ENCODE measurements around the gene VARS2.

DNA sequence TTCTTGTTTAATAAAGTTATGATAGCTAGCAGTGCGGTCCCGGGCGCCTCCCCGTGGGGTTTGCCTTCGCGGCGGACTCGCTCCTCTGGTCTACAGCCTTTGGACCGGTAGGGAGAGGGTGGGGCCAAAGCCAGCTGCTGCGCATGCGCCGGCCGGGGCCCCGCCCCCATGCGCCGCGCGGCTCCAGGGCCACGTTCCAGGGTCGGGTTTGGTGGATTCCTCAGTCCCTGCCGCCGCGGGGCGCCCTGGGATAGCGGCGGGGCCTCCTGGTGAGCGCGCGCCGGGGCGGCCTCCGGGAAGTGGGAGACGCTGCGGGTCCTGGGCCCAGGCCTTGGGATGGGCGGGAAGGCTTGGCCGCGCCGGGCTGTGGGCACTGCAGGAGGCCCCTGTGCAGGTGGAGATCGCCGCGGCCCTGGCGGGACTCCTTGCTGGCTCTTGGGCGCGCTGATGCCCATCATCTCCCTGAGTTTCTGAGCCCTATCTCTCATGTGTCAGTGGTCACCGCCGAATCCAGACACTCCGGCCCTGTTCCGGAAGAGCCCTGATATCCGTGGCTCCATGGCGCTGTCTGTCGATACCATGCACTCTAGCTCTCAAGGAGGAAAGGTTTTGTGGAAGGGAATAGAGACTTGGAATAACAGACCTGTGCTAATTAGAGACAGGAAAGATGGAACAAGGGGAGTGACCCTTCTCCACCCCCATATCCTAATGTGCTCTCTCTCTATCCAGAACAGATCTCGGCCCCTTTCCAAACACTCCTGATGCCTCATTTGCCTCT lies at the start of gene VARS2:
- TF ChIP-seq FOXM1 (IDR thresholded peaks at IDR 0.05; ENCODE audit: low read depth): no peak
- TF ChIP-seq, protein P1, sequence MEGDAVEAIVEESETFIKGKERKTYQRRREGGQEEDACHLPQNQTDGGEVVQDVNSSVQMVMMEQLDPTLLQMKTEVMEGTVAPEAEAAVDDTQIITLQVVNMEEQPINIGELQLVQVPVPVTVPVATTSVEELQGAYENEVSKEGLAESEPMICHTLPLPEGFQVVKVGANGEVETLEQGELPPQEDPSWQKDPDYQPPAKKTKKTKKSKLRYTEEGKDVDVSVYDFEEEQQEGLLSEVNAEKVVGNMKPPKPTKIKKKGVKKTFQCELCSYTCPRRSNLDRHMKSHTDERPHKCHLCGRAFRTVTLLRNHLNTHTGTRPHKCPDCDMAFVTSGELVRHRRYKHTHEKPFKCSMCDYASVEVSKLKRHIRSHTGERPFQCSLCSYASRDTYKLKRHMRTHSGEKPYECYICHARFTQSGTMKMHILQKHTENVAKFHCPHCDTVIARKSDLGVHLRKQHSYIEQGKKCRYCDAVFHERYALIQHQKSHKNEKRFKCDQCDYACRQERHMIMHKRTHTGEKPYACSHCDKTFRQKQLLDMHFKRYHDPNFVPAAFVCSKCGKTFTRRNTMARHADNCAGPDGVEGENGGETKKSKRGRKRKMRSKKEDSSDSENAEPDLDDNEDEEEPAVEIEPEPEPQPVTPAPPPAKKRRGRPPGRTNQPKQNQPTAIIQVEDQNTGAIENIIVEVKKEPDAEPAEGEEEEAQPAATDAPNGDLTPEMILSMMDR (IDR thresholded peaks at IDR 0.05): peak; percentile 36; the same call in 1 of the 2 replicates
- TF ChIP-seq JUND (IDR thresholded peaks at IDR 0.05): no peak
- no peak for TF ChIP-seq SIN3A (IDR thresholded peaks at IDR 0.05; ENCODE audit: borderline replicate concordance, low read depth, low read length)
- TF ChIP-seq, protein P2, sequence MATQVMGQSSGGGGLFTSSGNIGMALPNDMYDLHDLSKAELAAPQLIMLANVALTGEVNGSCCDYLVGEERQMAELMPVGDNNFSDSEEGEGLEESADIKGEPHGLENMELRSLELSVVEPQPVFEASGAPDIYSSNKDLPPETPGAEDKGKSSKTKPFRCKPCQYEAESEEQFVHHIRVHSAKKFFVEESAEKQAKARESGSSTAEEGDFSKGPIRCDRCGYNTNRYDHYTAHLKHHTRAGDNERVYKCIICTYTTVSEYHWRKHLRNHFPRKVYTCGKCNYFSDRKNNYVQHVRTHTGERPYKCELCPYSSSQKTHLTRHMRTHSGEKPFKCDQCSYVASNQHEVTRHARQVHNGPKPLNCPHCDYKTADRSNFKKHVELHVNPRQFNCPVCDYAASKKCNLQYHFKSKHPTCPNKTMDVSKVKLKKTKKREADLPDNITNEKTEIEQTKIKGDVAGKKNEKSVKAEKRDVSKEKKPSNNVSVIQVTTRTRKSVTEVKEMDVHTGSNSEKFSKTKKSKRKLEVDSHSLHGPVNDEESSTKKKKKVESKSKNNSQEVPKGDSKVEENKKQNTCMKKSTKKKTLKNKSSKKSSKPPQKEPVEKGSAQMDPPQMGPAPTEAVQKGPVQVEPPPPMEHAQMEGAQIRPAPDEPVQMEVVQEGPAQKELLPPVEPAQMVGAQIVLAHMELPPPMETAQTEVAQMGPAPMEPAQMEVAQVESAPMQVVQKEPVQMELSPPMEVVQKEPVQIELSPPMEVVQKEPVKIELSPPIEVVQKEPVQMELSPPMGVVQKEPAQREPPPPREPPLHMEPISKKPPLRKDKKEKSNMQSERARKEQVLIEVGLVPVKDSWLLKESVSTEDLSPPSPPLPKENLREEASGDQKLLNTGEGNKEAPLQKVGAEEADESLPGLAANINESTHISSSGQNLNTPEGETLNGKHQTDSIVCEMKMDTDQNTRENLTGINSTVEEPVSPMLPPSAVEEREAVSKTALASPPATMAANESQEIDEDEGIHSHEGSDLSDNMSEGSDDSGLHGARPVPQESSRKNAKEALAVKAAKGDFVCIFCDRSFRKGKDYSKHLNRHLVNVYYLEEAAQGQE (IDR thresholded peaks at IDR 0.05; ENCODE audit: low read depth, low read length): no peak
- TF ChIP-seq, protein P3, sequence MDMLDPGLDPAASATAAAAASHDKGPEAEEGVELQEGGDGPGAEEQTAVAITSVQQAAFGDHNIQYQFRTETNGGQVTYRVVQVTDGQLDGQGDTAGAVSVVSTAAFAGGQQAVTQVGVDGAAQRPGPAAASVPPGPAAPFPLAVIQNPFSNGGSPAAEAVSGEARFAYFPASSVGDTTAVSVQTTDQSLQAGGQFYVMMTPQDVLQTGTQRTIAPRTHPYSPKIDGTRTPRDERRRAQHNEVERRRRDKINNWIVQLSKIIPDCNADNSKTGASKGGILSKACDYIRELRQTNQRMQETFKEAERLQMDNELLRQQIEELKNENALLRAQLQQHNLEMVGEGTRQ (IDR thresholded peaks at IDR 0.05; ENCODE audit: borderline replicate concordance, low read depth, low read length): no peak
- 0 out of 2 replicates have a peak, but pooled peaks have one; percentile 19 for TF ChIP-seq TEAD4 (IDR thresholded peaks at IDR 0.05; ENCODE audit: borderline replicate concordance, insufficient read depth)
- TF ChIP-seq GABPA (IDR thresholded peaks at IDR 0.05; ENCODE audit: low read depth): no peak
